Ureter (tissue), 1 donor: Measurements from ENCODE around the gene ADAMTS6. TPM values are rescaled to one million over a fixed set of nuclear protein-coding genes. Genes with fewer than 3 reads are reported as not detected.

Source experiments
- DNase-seq: peaks from one replicate; pipeline ENCODE4 v3.0.0-alpha.2; 2020; ENCODE audit warnings: low spot score
- total RNA-seq: library from RNA; stranded (reverse); gene quantifications from one replicate; pipeline ENCODE4 v1.2.4, GENCODE V29; 2023
- donor health status: DM: yes; HTN: yes; CAD: no.

Gene ADAMTS6
- total RNA-seq, 1 donor from 2014 or later = 2.6 TPM

DNA sequence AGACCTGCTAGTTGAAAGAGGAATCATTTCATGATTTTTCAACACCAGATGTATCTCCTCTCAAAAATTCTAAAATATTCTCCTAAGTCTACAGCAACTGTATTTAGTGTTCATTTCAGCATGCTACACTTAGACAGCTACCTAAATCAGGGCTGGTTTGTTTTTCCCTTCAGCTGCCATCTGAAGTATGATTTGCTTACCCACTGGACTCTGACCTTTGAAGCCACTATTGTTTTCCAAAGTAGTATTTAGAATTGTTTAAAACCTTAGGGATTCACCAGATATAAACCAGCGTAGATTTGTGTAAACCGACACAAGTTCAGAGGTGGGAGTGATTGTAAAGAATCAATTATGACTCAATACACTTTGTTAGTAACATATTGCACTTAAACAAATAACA, 193.1 kb downstream of the ADAMTS6 start:
- no peak for DNase-seq

- no peak for DNase-seq
Observed at GRCh38 chr5:65279603-65280002, 202.1 kb downstream of the ADAMTS6 start.

- no peak for DNase-seq
Observed at GRCh38 chr5:65276178-65276890, 205.4 kb downstream of the ADAMTS6 start.

DNA sequence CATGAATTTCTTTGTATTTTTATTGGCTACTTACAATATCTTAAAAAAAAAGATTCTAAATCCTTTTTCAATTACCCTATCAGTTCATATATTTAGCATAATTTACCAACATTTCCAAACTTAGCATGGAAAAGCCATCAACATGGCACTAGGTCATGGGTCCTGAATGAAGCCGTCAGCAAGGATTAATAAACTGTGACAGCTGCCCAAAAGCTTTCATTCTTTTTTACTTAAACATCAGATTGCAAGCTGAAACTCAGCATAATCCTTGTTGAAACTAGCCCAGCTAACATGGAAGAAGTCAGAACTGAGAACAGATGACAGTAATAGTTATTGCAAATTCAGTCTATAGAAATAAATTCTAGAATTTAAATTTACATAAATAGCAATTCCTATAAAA, 209.8 kb downstream of the ADAMTS6 start:
- DNase-seq = no peak

DNA sequence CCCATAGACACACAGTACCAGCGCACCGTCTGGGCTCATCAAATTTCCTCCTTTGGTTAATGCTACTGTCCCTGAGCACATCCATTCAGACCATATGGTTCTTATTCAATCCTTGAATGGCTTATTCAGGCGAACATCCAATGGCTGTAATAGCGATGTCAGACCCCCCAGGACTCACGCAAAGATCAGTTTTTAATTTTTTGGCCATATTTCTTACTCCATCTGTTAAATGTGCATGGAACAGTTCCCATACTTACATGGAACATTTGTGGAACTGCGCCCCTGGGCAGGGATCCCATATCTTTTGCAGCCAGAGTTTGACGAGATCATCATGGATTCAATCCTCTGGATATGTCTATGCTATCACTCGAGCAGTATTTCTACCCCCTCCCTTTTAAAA, 213.2 kb downstream of the ADAMTS6 start:
- no peak for DNase-seq

DNA sequence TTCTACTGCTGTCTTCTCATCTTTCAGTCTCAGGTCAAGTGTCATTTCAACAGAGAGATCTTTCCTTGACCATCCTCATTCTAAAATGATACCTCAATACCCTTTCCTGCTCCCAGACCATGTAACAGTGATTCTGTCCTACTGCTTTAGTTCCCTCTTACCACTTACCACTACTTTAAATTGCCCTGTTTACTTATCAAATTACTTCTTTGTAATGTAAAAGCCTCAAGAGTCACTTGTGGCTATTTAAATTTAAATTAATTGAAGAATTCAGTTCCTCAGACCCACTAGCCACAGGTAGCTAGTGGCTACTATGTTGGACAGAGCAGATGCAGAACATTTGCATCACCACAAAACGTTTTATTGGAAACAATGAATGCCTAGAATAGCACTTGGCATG, 217.3 kb downstream of the ADAMTS6 start:
- no peak for DNase-seq

GRCh38 chr5:65263321-65263720, 218.4 kb downstream of the ADAMTS6 start:
- no peak for DNase-seq

- no peak for DNase-seq
Observed at GRCh38 chr5:65262649-65263059, 219.1 kb downstream of the ADAMTS6 start.

DNA sequence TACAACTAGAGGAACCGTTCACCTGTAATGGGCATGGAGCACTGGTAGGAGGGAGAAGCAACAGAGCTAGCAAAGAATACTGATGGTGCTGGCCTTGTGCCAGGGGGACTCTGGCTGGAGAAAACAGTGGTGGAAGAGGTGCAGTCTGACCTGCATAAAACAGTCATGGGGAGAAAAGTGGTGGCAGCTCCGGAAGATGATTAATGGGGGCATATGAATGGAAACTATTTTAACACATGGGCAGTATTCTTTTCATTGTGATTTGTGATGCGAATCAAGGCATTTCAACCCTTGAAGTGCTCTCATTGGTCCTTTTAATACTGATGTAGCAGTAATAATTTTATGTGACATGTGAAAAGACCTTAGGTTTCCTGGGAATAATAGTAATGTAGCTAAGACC, 219.6 kb downstream of the ADAMTS6 start:
- DNase-seq = no peak

DNA sequence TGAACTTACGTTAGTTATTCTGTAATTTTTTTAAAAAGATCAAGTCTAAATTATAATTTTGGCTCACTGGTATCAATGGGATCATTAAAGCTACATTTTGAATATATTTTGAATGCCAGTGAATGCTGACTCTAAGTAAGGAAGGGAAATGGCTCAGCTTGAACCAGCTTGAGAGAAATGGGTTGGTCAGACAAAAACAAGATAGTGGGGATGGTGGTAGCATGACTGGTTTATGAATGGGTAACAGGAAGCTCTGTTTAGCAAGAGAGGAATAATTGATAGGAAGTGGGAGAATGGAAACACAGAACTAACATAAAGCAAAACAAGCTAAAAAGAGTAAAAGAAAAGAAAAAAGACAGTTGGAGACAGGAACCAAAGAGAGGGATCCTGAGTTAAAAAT, 220.2 kb downstream of the ADAMTS6 start:
- no peak for DNase-seq

DNA sequence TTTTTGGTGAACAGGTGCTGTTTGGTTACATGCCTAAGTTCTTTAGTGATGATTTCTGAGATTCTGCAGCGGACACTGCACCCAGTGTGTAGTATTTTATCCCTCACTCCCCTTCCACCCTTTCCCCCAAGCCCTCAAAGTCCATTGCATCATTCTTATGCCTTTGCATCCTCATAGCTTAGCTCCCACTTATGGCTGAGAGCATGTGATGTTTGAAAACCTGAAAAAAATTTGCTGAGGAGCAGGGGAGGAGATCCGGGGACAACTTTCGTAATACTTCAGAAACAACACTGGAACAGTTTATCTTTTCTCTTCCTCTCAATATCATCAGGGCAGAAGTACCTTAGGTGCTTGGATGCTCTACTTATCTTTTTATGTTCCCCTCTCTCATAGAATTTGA, 226.4 kb downstream of the ADAMTS6 start:
- no peak for DNase-seq

DNA sequence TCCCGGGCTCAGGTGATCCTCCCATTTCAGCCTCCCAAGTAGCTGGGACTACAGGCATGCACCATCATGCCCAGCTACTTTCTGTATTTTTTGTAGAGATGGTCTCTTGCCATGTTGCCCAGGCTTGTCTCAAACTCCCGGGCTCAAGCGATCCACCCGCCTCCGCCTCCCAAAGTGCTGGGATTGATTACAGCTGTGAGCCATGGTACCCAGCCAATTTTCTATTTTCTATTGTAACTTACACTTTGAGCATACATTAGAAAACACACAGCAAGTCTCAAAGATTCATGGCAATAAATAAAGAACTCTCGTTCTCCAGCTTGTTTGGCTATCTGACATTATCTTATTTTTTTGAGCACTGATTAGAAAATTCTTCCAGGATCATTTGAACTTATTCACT, 228.7 kb downstream of the ADAMTS6 start:
- no peak for DNase-seq

DNA sequence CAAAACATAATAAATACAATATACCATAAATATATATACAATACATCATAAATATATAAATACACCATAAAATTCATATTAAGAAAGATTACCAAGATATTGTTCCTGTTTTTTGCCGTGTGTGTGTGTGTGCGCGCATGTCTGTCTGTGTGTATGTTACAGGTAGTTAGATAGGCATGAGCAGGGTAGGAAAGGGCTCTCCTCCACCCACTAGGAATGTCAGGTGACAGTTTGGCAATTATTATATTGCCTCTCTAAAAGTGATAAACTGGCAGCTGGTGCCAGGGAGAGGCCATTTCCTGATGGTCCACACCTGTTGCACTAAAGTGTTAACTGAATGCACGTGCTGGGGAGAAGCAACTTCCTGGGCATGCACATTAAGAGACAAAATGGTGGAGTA, 232.8 kb downstream of the ADAMTS6 start:
- DNase-seq = no peak

DNA sequence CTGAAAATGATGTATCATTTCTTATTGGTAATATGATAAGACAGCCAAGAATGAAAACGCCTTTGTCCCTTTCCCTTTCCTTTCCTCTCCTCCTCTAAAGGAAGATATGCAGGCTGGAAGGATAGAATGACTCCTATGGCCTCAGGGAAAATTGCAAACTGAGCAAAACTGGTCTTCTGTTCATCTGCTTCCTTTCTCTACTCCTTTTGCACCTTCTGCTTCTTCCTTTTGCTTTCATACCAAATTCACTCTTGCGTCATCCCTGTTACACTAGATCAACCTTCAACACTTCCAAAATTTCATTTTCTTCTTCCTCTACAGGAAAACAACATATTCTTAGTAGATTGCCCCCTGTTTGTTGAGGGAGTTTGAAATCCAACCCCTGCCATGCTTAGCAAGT, 234.1 kb downstream of the ADAMTS6 start:
- no peak for DNase-seq

DNA sequence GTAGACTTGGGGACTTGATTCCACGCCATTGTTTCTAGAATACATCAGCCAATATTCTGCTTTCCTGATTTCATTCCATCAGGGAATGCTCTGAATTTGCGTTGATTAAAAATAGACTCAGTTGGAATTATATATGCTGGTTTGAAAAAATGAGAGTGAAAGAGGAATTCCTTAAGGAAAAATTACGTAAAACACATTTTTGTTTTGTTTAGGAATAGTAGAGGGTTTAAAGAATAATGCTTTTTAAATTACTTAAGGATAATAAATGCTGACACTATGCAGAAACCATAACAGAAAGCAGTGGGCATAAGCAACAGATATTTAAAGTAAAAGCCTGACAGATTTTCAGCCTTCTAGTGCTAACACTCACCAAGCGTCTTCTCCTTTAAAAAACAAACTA, 235.0 kb downstream of the ADAMTS6 start:
- DNase-seq = no peak

GRCh38 chr5:65244031-65244430, 237.7 kb downstream of the ADAMTS6 start:
- DNase-seq = no peak

DNA sequence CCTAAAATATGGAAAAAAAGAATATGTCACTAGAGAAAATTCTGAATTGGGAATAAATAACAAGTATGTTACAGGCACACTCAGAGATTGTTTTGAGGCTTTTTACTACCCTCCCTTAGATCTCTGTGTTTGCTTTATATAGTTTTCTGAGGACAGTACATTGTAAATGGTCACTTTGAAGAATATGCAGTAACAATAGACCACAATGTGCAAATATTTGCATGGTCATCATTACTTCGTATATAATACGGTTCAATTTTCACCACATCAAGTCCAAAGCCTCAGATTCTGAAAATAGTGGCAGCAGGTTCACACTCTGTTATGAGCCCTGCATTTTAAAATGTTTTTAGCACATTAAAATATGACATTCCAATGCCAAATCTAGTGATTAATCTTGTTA, 238.6 kb downstream of the ADAMTS6 start:
- no peak for DNase-seq

DNA sequence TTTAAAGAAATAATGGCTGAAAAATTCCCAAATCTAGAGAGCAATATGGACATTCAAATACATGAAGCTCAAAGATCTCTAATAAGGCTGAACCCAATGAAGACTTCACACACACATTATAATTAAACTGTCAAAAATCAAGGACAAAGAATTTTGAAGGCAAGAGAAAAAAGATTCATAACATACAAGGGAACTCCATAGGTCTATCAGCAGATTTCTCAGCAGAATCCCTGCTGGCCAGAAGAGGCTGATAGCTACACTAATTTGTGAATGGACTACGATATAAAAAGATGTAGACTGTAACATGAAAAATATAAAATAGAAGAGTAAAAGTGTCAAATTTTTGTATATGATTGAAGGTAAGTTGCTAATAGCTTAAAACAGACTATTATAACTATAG, 251.9 kb downstream of the ADAMTS6 start:
- DNase-seq = no peak

DNA sequence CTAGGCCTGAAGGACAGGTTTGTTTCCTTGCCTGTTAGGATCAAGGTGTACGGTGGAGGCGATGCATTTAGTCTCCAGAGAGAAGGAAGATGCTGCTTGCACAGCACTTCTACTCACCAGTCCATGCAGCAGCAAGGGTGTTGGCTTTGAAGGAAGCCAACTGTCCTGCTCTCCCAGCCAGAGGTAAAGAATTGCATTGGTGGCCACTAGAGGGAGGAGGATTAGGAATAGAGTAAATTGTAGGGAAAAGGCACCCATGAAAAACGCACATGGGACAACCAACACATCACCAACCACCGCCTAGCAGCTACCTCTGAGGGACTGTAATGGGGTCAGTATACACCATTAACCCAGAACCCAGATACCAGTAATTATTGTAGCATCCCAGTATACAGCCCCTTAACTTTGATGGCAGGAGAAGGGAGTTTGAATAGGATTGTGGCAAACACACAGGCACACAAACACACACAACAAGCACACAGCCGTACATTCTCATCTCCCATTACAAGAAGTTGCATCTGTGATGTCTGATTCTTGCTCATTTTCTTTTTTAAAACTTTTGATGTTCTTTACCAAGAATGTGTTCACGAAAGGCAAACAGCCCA, 267.7 kb downstream of the ADAMTS6 start:
- DNase-seq = no peak

GRCh38 chr5:65209341-65209740, 272.4 kb downstream of the ADAMTS6 start:
- no peak for DNase-seq

GRCh38 chr5:65204966-65205365, 276.8 kb downstream of the ADAMTS6 start:
- no peak for DNase-seq

DNA sequence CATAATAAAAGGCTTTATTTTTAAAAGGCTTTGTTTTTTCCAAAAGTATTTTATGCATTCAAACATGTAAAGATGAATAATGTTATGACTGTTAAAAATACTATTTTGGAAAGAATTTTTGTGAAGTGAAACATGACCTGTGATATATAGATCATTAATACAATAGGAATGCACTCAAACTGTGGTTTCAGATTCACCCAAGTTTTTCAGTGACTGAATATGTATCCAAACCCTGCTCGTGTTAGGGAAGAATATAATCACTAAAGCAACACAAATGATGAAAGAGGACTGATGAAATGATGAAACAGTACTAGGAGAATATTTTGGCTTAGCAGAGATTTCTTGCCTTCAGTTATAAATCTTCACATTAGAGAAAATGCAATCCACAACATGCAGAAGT, 278.0 kb downstream of the ADAMTS6 start:
- no peak for DNase-seq

DNA sequence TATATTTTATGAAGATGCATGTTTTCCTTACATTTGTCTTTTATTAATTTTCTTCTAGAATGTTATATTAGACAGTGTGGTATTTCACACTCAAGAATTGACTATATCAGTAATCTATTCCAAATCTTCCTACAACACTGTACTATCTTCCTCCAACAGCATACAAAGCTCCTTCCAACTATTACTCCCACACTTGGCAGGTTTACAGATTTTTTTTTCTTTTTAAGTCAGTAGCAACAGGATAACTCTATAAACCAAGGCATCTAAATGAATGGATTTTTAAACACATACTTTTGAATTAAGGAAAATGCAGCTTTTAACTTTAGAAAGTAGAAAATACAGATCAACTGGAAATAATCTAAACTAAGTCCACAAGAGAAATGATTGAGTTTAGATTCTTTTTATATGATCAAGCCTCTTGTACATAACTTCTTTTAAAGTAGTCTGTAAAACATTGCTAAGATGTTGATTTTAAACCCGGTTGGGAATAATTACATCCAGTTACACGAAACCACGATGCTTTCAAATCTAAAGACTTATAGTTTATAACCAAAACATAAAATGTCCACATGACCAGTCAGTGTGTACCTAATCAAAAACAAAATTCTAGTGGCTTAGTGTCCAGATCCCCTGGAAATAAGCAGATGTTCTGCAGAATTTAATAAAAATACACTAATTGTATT, 281.6 kb downstream of the ADAMTS6 start:
- DNase-seq = no peak
